GM13977 (cell line): ENCODE measurements around the gene TMEM273.

Source experiments
- DNase-seq: peaks from one replicate; pipeline ENCODE4 v3.0.0; 2012; ENCODE audit warnings: low spot score
- in situ Hi-C: fragments of 300-500 bp; cut with MboI; formaldehyde crosslinking; loops from one replicate; pipeline ENCODE4 v1.12.0; 2022; ENCODE audit warnings: low sequenced_read_pairs, low pct_unique_long_range_greater_than_20kb, mixed read lengths, inconsistent platforms; ENCODE audit not compliant: unreplicated experiment
- TF ChIP-seq, protein P1 (sequence below): IDR thresholded peaks from 2 replicates; pipeline ENCODE4 v1.5.1; 2012; ENCODE audit warnings: mild to moderate bottlenecking, control low read depth; ENCODE audit not compliant: insufficient read depth; ENCODE audit errors: extremely low read depth, missing control alignments

Gene TMEM273

GRCh38 chr10:49120911-49121310, 67.3 kb downstream of the TMEM273 start:
- TF ChIP-seq, protein P1, sequence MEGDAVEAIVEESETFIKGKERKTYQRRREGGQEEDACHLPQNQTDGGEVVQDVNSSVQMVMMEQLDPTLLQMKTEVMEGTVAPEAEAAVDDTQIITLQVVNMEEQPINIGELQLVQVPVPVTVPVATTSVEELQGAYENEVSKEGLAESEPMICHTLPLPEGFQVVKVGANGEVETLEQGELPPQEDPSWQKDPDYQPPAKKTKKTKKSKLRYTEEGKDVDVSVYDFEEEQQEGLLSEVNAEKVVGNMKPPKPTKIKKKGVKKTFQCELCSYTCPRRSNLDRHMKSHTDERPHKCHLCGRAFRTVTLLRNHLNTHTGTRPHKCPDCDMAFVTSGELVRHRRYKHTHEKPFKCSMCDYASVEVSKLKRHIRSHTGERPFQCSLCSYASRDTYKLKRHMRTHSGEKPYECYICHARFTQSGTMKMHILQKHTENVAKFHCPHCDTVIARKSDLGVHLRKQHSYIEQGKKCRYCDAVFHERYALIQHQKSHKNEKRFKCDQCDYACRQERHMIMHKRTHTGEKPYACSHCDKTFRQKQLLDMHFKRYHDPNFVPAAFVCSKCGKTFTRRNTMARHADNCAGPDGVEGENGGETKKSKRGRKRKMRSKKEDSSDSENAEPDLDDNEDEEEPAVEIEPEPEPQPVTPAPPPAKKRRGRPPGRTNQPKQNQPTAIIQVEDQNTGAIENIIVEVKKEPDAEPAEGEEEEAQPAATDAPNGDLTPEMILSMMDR, result no peak
- no peak for DNase-seq
- in situ Hi-C loops, result no loop called here

DNA sequence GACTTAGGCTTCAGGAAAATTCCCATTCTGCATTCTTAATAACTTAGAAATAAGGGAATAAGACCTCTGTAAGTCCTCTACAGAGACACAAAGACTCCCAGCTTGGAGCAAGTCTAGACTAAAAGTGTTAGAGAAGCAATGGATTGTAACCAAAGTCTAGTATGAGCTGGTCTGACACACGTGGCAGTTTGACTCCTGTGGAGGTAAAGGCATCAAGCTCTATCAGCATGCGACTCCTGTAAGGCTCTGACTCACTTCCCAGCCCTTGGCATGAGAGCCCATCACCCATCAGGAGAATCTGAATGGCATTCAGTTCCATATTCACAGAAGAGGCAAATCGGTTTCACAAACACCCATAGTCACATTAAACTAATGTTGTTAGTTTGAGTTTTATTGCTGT, 68.4 kb downstream of the TMEM273 start:
- DNase-seq, result no peak
- TF ChIP-seq, protein P1, result no peak
- in situ Hi-C loops, result no loop called here

- TF ChIP-seq, protein P1, result no peak
- in situ Hi-C loops, result no loop called here
Observed at GRCh38 chr10:49118430-49119074, 69.6 kb downstream of the TMEM273 start.

GRCh38 chr10:49117376-49118070, 70.7 kb downstream of the TMEM273 start:
- TF ChIP-seq, protein P1, result no peak
- in situ Hi-C loops, result no loop called here
- no peak for DNase-seq

More at GRCh38 chr10:49118430-49119074, 69.6 kb downstream of the TMEM273 start:
- DNase-seq, result no peak

GRCh38 chr10:49116509-49117375, 71.4 kb downstream of the TMEM273 start:
- in situ Hi-C loops, result no loop called here
- TF ChIP-seq, protein P1, result no peak
- DNase-seq, result no peak

DNA sequence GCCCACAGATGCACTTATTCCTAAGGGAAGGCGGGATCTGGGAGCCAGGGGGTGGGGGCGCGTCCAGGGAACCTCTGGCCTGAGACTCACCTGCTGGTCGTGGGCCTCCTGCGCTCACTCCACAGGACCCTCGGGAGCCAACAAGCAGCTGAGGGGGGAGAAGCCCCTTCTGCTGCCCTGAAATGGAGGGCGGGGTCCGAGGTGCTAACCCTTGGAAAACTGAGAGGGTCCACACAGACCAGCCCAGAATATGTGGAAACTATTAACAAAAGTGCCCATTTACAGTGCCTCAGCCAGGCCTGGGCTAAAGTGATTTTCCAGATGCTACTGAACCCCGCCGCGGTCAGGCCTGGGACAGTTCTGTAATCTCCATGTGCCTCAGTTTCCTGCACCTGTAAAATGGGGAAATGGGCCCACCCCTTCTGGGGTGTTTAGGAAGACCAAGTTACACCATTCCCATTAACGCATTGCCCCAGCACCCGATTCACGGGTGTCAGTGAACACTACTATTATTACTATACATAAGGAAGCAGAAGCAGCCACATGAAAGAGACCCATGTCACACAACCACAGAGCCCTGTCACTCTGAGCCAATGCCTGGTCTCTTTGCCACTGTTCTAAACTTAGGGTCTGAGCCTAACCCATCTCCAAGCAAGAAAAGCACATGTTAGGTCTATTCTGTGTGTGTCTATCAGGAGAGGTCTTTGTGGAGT, 72.2 kb downstream of the TMEM273 start:
- TF ChIP-seq, protein P1, result no peak
- in situ Hi-C loops, result no loop called here
- no peak for DNase-seq
